Activated T-cell treated with anti-CD3 and anti-CD28 coated beads, Interleukin-2, amount 50 U/mL, for 1 hour (primary cell): ENCODE results near the gene REEP2.

Source experiments
- DNase-seq: peaks from one replicate; pipeline ENCODE4 v3.0.0-alpha.2; 2020

Gene REEP2

GRCh38 chr5:138449501-138450239 lies 10.8 kb downstream of the REEP2 start:
- DNase-seq = peak; percentile 83

GRCh38 chr5:138450971-138451370 lies 12.1 kb downstream of the REEP2 start:
- no peak for DNase-seq

GRCh38 chr5:138452720-138453119 lies 13.9 kb downstream of the REEP2 start:
- DNase-seq = no peak

GRCh38 chr5:138453590-138453989 lies 14.7 kb downstream of the REEP2 start:
- DNase-seq = no peak

- no peak for DNase-seq
Measured at GRCh38 chr5:138454121-138454520, 15.3 kb downstream of the REEP2 start.

GRCh38 chr5:138455232-138455930 lies 16.5 kb downstream of the REEP2 start:
- no peak for DNase-seq

GRCh38 chr5:138457531-138458275 lies 18.8 kb downstream of the REEP2 start:
- DNase-seq = no peak

- DNase-seq = no peak
Measured at GRCh38 chr5:138458384-138458783, 19.5 kb downstream of the REEP2 start.

- DNase-seq = no peak
Measured at GRCh38 chr5:138458856-138459255, 20.0 kb downstream of the REEP2 start.

GRCh38 chr5:138459311-138459933 lies 20.6 kb downstream of the REEP2 start:
- peak; percentile 84 for DNase-seq

- no peak for DNase-seq
Measured at GRCh38 chr5:138460032-138460693, 21.3 kb downstream of the REEP2 start.

- DNase-seq = no peak
Measured at GRCh38 chr5:138461343-138462125, 22.7 kb downstream of the REEP2 start.

- DNase-seq = peak; percentile 44
Measured at GRCh38 chr5:138463419-138464007, 24.7 kb downstream of the REEP2 start.

GRCh38 chr5:138464008-138464387 lies 25.1 kb downstream of the REEP2 start:
- peak; percentile 93 for DNase-seq

GRCh38 chr5:138464388-138465260 lies 25.8 kb downstream of the REEP2 start:
- DNase-seq = peak; percentile 98

- DNase-seq = peak; percentile 79
Measured at GRCh38 chr5:138465261-138466124, 26.6 kb downstream of the REEP2 start, which contains the start of gene EGR1. Gene EGR1 (plus strand): TSS chr5:138465479. CDS start chr5:138465762, 283 bp downstream.

GRCh38 chr5:138466125-138466899 lies 27.5 kb downstream of the REEP2 start:
- DNase-seq = peak; percentile 67
